GM19025 (cell line): ENCODE measurements around the gene AKAP13.

ENCODE experiments used
- ATAC-seq: cut with Tn5 transposase; IDR thresholded peaks from one replicate; pipeline ENCODE4 v1.9.1; 2021; ENCODE audit warnings: mild to moderate bottlenecking, low read depth, moderate library complexity; ENCODE audit not compliant: unreplicated experiment

AKAP13 gene

GRCh38 chr15:85555875-85556617 is 175.6 kb downstream of the AKAP13 start:
- ATAC-seq, result peak; percentile 74

GRCh38 chr15:85556618-85556895 is 176.2 kb downstream of the AKAP13 start:
- no peak for ATAC-seq

- ATAC-seq, result no peak
Measured at GRCh38 chr15:85557385-85557784, 177.0 kb downstream of the AKAP13 start.

GRCh38 chr15:85558848-85559247 is 178.4 kb downstream of the AKAP13 start:
- ATAC-seq, result no peak

GRCh38 chr15:85559530-85559929 is 179.1 kb downstream of the AKAP13 start:
- ATAC-seq, result no peak

GRCh38 chr15:85562824-85563223 is 182.4 kb downstream of the AKAP13 start:
- no peak for ATAC-seq

GRCh38 chr15:85563328-85563727 is 182.9 kb downstream of the AKAP13 start:
- no peak for ATAC-seq

GRCh38 chr15:85563731-85564130 is 183.3 kb downstream of the AKAP13 start:
- ATAC-seq, result no peak

GRCh38 chr15:85564686-85565085 is 184.3 kb downstream of the AKAP13 start:
- ATAC-seq, result no peak

- no peak for ATAC-seq
Measured at GRCh38 chr15:85568261-85568808, 187.9 kb downstream of the AKAP13 start.

- ATAC-seq, result no peak
Measured at GRCh38 chr15:85570336-85570735, 189.9 kb downstream of the AKAP13 start.

GRCh38 chr15:85571780-85572179 is 191.4 kb downstream of the AKAP13 start:
- ATAC-seq, result no peak

GRCh38 chr15:85576392-85576791 is 196.0 kb downstream of the AKAP13 start:
- no peak for ATAC-seq

- ATAC-seq, result no peak
Measured at GRCh38 chr15:85578941-85579701, 198.7 kb downstream of the AKAP13 start.

- no peak for ATAC-seq
Measured at GRCh38 chr15:85579957-85580694, 199.7 kb downstream of the AKAP13 start.

- ATAC-seq, result no peak
Measured at GRCh38 chr15:85580879-85581278, 200.5 kb downstream of the AKAP13 start.

GRCh38 chr15:85581495-85581894 is 201.1 kb downstream of the AKAP13 start:
- no peak for ATAC-seq

GRCh38 chr15:85582131-85583079 is 202.0 kb downstream of the AKAP13 start:
- ATAC-seq, result peak; percentile 31

- no peak for ATAC-seq
Measured at GRCh38 chr15:85583442-85583841, 203.0 kb downstream of the AKAP13 start.

GRCh38 chr15:85583923-85584390 is 203.6 kb downstream of the AKAP13 start:
- ATAC-seq, result peak; percentile 41
